H1 (cell line): ENCODE measurements around the gene C7orf57. TPM values are rescaled to one million over a fixed set of nuclear protein-coding genes. Genes with fewer than 3 reads are reported as not detected.

Experiments
- CTCF ChIA-PET: fragments of 300-600 bp; sonication (Branson Sonifier 250); formaldehyde crosslinking; loops from one replicate; lab custom pipeline; 2021; ENCODE audit not compliant: partially characterized antibody; lab: Charles Lee
- POLR2A ChIA-PET: fragments of 300-600 bp; sonication (Branson Sonifier 250); formaldehyde crosslinking; loops from one replicate; lab custom pipeline; 2021; ENCODE audit warnings: inconsistent platforms; ENCODE audit not compliant: partially characterized antibody; lab: Charles Lee
- DNase-seq, 2 experiments: peaks; one replicate each; pipeline versions ENCODE4 v3.0.0 to v3.0.0-alpha.2; 2010 to 2022; ENCODE audit warnings: low spot score in 2 of 2, low read depth in 1 of 2, mixed read lengths in 1 of 2
- FAIRE-seq: peaks from 2 replicates; lab custom pipeline; 2011; peaks lifted over from hg19 to GRCh38; lab: Jason Lieb, UNC
- H2AFZ ChIP-seq: 2 replicates; pipeline ENCODE4 v1.8.1; 2012; ENCODE audit warnings: low read length, inconsistent platforms
- H2AK5ac ChIP-seq: 2 replicates; pipeline ENCODE4 v1.6.1; 2013; ENCODE audit warnings: low read depth, low read length
- H2BK120ac ChIP-seq: replicated peaks from 2 replicates; pipeline ENCODE3; 2013; ENCODE audit warnings: low read depth, low read length, inconsistent platforms
- H2BK12ac ChIP-seq: 2 replicates; pipeline ENCODE4 v1.6.1; 2013; ENCODE audit warnings: low read depth, low read length
- H2BK15ac ChIP-seq: 2 replicates; pipeline ENCODE4 v1.6.1; 2013; ENCODE audit warnings: low read length
- H2BK20ac ChIP-seq: 2 replicates; pipeline ENCODE4 v1.6.1; 2013; ENCODE audit warnings: low read length
- H2BK5ac ChIP-seq: 2 replicates; pipeline ENCODE4 v1.6.1; 2013; ENCODE audit warnings: low read depth, low read length
- H3K14ac ChIP-seq: 2 replicates; pipeline ENCODE4 v1.6.1; 2013; ENCODE audit warnings: inconsistent platforms; ENCODE audit not compliant: insufficient read length
- H3K18ac ChIP-seq: 2 replicates; pipeline ENCODE4 v1.6.1; 2013; ENCODE audit warnings: low read length; ENCODE audit errors: extremely low read depth
- H3K23ac ChIP-seq: 2 replicates; pipeline ENCODE4 v1.6.1; 2013; ENCODE audit warnings: inconsistent platforms; ENCODE audit not compliant: insufficient read length
- H3K23me2 ChIP-seq: 2 replicates; pipeline ENCODE4 v1.6.1; 2013; ENCODE audit warnings: low read depth, low read length
- H3K27ac ChIP-seq: 2 replicates; pipeline ENCODE4 v1.6.1; 2011; ENCODE audit warnings: low read depth, low read length, inconsistent platforms
- H3K27me3 ChIP-seq, 4 experiments: replicated peaks in 1 of 4; 1 replicate in 1 of 4; 2 replicates in 3 of 4; pipeline versions ENCODE4 v1.6.1 to v1.8.1; 2011 to 2013; ENCODE audit warnings: low read length in 3 of 4, mild to moderate bottlenecking in 3 of 4, inconsistent platforms in 2 of 4, mixed read lengths in 2 of 4, moderate library complexity in 1 of 4; ENCODE audit not compliant: control insufficient read depth in 3 of 4, insufficient read depth in 3 of 4; ENCODE audit errors: extremely low read depth in 1 of 4
- H3K36me3 ChIP-seq, 4 experiments: 2 replicates each; pipeline versions ENCODE4 v1.6.1 to v1.8.1; 2011 to 2013; ENCODE audit warnings: mild to moderate bottlenecking in 4 of 4, low read length in 3 of 4, moderate library complexity in 2 of 4, control low read depth in 1 of 4, inconsistent platforms in 1 of 4; ENCODE audit not compliant: insufficient read depth in 4 of 4, control insufficient read depth in 2 of 4
- H3K4ac ChIP-seq: replicated peaks from 2 replicates; pipeline ENCODE3; 2013; ENCODE audit warnings: low read length, low read depth, mixed read lengths, inconsistent platforms; ENCODE audit not compliant: insufficient read length
- H3K4me1 ChIP-seq, 4 experiments: replicated peaks in 1 of 4; 1 replicate in 1 of 4; 2 replicates in 3 of 4; pipeline versions ENCODE4 v1.6.1 to v1.8.1; 2011 to 2013; ENCODE audit warnings: low read length in 3 of 4, inconsistent platforms in 2 of 4, mixed read lengths in 1 of 4; ENCODE audit not compliant: insufficient read depth in 4 of 4, control insufficient read depth in 3 of 4
- H3K4me2 ChIP-seq, 2 experiments: 2 replicates each; pipeline versions ENCODE4 v1.6.1 to v1.8.1; 2011 to 2013; ENCODE audit warnings: low read depth in 2 of 2, low read length in 2 of 2, control low read depth in 1 of 2, inconsistent platforms in 1 of 2, mild to moderate bottlenecking in 1 of 2; ENCODE audit not compliant: insufficient read depth in 1 of 2
- H3K4me3 ChIP-seq, 4 experiments: fragments of 200-600, 300-600 bp in 1 of 4; sonication (generic), shearing (Covaris generic), sonication (Bioruptor Twin) in 1 of 4; 2 replicates each; pipeline versions ENCODE4 v1.5.1 to v1.8.1; 2011 to 2016; ENCODE audit warnings: low read length in 4 of 4, low read depth in 3 of 4, control low read depth in 2 of 4, inconsistent platforms in 2 of 4, mild to moderate bottlenecking in 2 of 4, mixed read lengths in 1 of 4, moderate library complexity in 1 of 4; ENCODE audit not compliant: insufficient read depth in 2 of 4; ENCODE audit errors: extremely low read depth in 1 of 4
- H3K56ac ChIP-seq: replicated peaks from 2 replicates; pipeline ENCODE3; 2013; ENCODE audit warnings: low read depth, mild to moderate bottlenecking, mixed read lengths, low read length, inconsistent platforms; ENCODE audit not compliant: insufficient read length
- H3K79me1 ChIP-seq: 2 replicates; pipeline ENCODE4 v1.6.1; 2013; ENCODE audit warnings: low read depth, low read length, control low read depth
- H3K79me2 ChIP-seq, 2 experiments: 2 replicates each; pipeline versions ENCODE4 v1.6.1 to v1.8.1; 2012 to 2013; ENCODE audit warnings: low read length in 2 of 2, mild to moderate bottlenecking in 2 of 2, inconsistent platforms in 1 of 2; ENCODE audit not compliant: insufficient read depth in 2 of 2, control insufficient read depth in 1 of 2
- H3K9ac ChIP-seq, 4 experiments: replicated peaks in 1 of 4; 1 replicate in 1 of 4; 2 replicates in 3 of 4; pipeline versions ENCODE4 v1.6.1 to v1.8.1; 2011 to 2013; ENCODE audit warnings: low read depth in 3 of 4, low read length in 3 of 4, control low read depth in 2 of 4, mild to moderate bottlenecking in 2 of 4, moderate library complexity in 2 of 4, inconsistent platforms in 1 of 4; ENCODE audit errors: extremely low read depth in 1 of 4
- H3K9me3 ChIP-seq, 2 experiments: 2 replicates each; pipeline versions ENCODE4 v1.6.1 to v1.8.1; 2012 to 2013; ENCODE audit warnings: mild to moderate bottlenecking in 2 of 2, moderate library complexity in 2 of 2, control low read depth in 1 of 2, inconsistent platforms in 1 of 2, low read depth in 1 of 2, low read length in 1 of 2, mixed read lengths in 1 of 2; ENCODE audit not compliant: insufficient read depth in 2 of 2
- H4K20me1 ChIP-seq, 2 experiments: replicated peaks in 1 of 2; 2 replicates each; pipeline versions ENCODE3 to v1.8.1; 2011 to 2013; ENCODE audit warnings: inconsistent platforms in 2 of 2, low read length in 2 of 2, mild to moderate bottlenecking in 1 of 2; ENCODE audit not compliant: insufficient read depth in 2 of 2, control insufficient read depth in 1 of 2
- H4K5ac ChIP-seq: 2 replicates; pipeline ENCODE4 v1.6.1; 2013; ENCODE audit warnings: low read length, low read depth, mixed read lengths, inconsistent platforms; ENCODE audit not compliant: insufficient read length
- H4K8ac ChIP-seq: 2 replicates; pipeline ENCODE4 v1.8.0; 2013; ENCODE audit warnings: mild to moderate bottlenecking, moderate library complexity, low read length, inconsistent platforms; ENCODE audit not compliant: insufficient read depth; ENCODE audit errors: extremely low read depth
- H4K91ac ChIP-seq: replicated peaks from 2 replicates; pipeline ENCODE3; 2013; ENCODE audit warnings: low read length, mixed read lengths, inconsistent platforms; ENCODE audit not compliant: insufficient read length
- CTBP2 ChIP-seq: IDR thresholded peaks from 2 replicates; pipeline ENCODE4 v1.7.0; 2011; ENCODE audit warnings: borderline replicate concordance, mild to moderate bottlenecking, moderate library complexity, mixed read lengths, low read length; ENCODE audit not compliant: insufficient read depth, insufficient read length
- HDAC2 ChIP-seq, 2 experiments: fragments of 300-600 bp in 1 of 2; sonication (generic) in 1 of 2; IDR thresholded peaks; 2 replicates each; pipeline ENCODE4 v1.6.1; 2011 to 2012; ENCODE audit warnings: low read depth in 2 of 2, low read length in 2 of 2, mild to moderate bottlenecking in 2 of 2, moderate library complexity in 2 of 2, borderline replicate concordance in 1 of 2, inconsistent platforms in 1 of 2
- JUN ChIP-seq: IDR thresholded peaks from 2 replicates; pipeline ENCODE4 v1.6.1; 2011; ENCODE audit warnings: low read depth, mild to moderate bottlenecking, improper control_type of control experiment, low read length
- KDM5A ChIP-seq: fragments of 200-600 bp; IDR thresholded peaks from 2 replicates; pipeline ENCODE4 v1.7.1; 2012; ENCODE audit warnings: mild to moderate bottlenecking, low read length, inconsistent platforms, mixed read lengths
- NANOG ChIP-seq: IDR thresholded peaks from 2 replicates; pipeline ENCODE4 v1.6.1; 2011; ENCODE audit warnings: low read length, low read depth, mild to moderate bottlenecking, inconsistent platforms; ENCODE audit not compliant: insufficient read depth, poor library complexity, severe bottlenecking
- RAD21 ChIP-seq, 2 experiments: IDR thresholded peaks in 1 of 2; conservative IDR thresholded peaks in 1 of 2; 2 replicates each; pipeline ENCODE4 v1.6.1; 2011; ENCODE audit warnings: low read depth in 2 of 2, low read length in 2 of 2, improper control_type of control experiment in 1 of 2, inconsistent platforms in 1 of 2, mild to moderate bottlenecking in 1 of 2, moderate library complexity in 1 of 2
- SIN3A ChIP-seq, 2 experiments: IDR thresholded peaks in 1 of 2; conservative IDR thresholded peaks in 1 of 2; 2 replicates each; pipeline ENCODE4 v1.6.1; 2011 to 2012; ENCODE audit warnings: low read length in 2 of 2, improper control_type of control experiment in 1 of 2, low read depth in 1 of 2, mild to moderate bottlenecking in 1 of 2
- SIRT6 ChIP-seq: IDR thresholded peaks from one replicate; pipeline ENCODE4 v1.7.1; 2012; ENCODE audit warnings: low read length, inconsistent platforms
- WGBS, 2 experiments: shearing (Covaris generic) in 1 of 2; methylation state at CpG; one replicate each; pipeline versions ENCODE4 v1.1.6 to v1.1.7; 2013 to 2015; ENCODE audit warnings: low lambda C conversion rate in 2 of 2, mixed read lengths in 2 of 2, inconsistent platforms in 1 of 2, low coverage in 1 of 2, missing lambda C conversion rate in 1 of 2; ENCODE audit not compliant: insufficient replicate concordance in 2 of 2, insufficient coverage in 1 of 2, insufficient read length in 1 of 2; ENCODE audit errors: extremely low coverage in 1 of 2, missing lambda C conversion rate in 1 of 2; 5-methylcytosine and 5-hydroxymethylcytosine counted together
- polyA plus RNA-seq, 7 experiments: library from polyadenylated mRNA; depleted of rRNA in 3 of 7; stranded (reverse) in 5 of 7; unstranded in 2 of 7; fragments of >200 nt in 5 of 7; fragments of 200-250 nt in 2 of 7; gene quantifications; 1 replicate in 5 of 7; 2 replicates in 1 of 7; 4 replicates in 1 of 7; pipeline versions ENCODE4 v1.2.1 to v1.2.3, GENCODE V29; 2011 to 2013; ENCODE audit warnings: missing spikeins in 2 of 7, mixed read lengths in 2 of 7
- total RNA-seq: library from RNA; stranded (reverse); fragmentation: NEBNext Ultra II Directional; extraction: Animal tissue kit (Norgen Biotek cat#: 25700); gene quantifications from 2 replicates; pipeline ENCODE4 v1.2.1, GENCODE V29; 2021
- TF ChIP-seq, protein P1 (sequence below): IDR thresholded peaks from 2 replicates; pipeline ENCODE4 v1.6.1; 2011; ENCODE audit warnings: low read depth, mild to moderate bottlenecking, low read length; ENCODE audit not compliant: insufficient read depth
- TF ChIP-seq, protein P2 (sequence below): IDR thresholded peaks from 2 replicates; pipeline ENCODE4 v1.6.1; 2012; ENCODE audit warnings: low read length, inconsistent platforms

The C7orf57 gene
- total and polyA plus RNA-seq, 2 of the 8 experiments (the other 6 are each of a cell fraction or from before 2014, with no cell fraction given), result 0.08 to 0.56 TPM

DNA sequence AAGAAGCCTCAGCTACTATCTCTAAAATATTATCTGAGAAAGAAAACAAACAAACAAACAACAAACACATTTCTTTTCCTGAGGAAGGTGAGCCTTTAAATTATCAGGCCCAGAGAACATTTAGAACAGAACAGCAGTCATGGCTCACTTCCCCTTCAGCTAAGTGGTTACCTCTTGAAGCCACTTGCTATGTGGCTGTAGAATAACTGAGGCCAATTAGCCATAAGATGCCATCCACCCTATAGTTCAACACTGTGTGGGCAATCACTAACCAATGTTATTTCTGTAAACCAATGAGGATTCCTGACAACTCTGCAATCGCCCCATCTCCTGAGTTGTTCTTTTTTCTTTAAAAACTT lies 50.1 kb downstream of the C7orf57 start:
- H3K36me3 ChIP-seq, result no peaks in the 10 kb centered on the region
- no peak overlapping the region for H2BK5ac ChIP-seq
- peaks cover 5% of the 10 kb centered on the region; the same call in 1 of the 2 replicates for H3K23me2 ChIP-seq
- no peak for FAIRE-seq
- H3K27ac ChIP-seq, result no peak overlapping the region
- H3K56ac ChIP-seq, result no peak overlapping the region
- H2BK20ac ChIP-seq, result no peak overlapping the region
- no peak for DNase-seq
- H2BK12ac ChIP-seq, result no peak overlapping the region; the same call in 1 of the 2 replicates
- no peak overlapping the region for H2AFZ ChIP-seq
- H3K4me1 ChIP-seq, result peaks cover 5 to 11% (median 5%) of the 10 kb centered on the region in 4 experiments
- H2BK15ac ChIP-seq, result no peak overlapping the region
- H3K79me1 ChIP-seq, result no peaks in the 10 kb centered on the region
- no peaks in the 10 kb centered on the region for H3K27me3 ChIP-seq
- H3K23ac ChIP-seq, result no peak overlapping the region
- no peaks in the 10 kb centered on the region for H3K79me2 ChIP-seq
- H3K14ac ChIP-seq, result no peak overlapping the region
- no peak overlapping the region for H3K18ac ChIP-seq
- no peak overlapping the region for H3K4me3 ChIP-seq
- no peak overlapping the region for H3K4ac ChIP-seq
- no peak overlapping the region for H4K91ac ChIP-seq
- H2AK5ac ChIP-seq, result no peak overlapping the region
- no peaks in the 10 kb centered on the region for H4K20me1 ChIP-seq
- no peak overlapping the region for H4K8ac ChIP-seq
- WGBS, 2 experiments, result 79% methylated on average over 1 of the region's 1 CpG; no CpG with 5 or more reads in 1 of the 2 experiments
- ChIA-PET CTCF (interaction anchor here (0.5 to 4.5 kb wide), 5 partner anchors 10 to 333 kb away, joined by 3 to 16 read pairs (median 3); no protein-coding TSS in a partner anchor), POLR2A (interaction anchor here (1.1 to 1.9 kb wide), 2 partner anchors 23 kb away, joined by 3 to 5 read pairs; no protein-coding TSS in a partner anchor)
- no peak overlapping the region for H4K5ac ChIP-seq
- H3K4me2 ChIP-seq, result no peak overlapping the region
- H2BK120ac ChIP-seq, result no peak overlapping the region
- no peak overlapping the region for H3K9ac ChIP-seq
- no peaks in the 10 kb centered on the region; a peak in 1 of 4 replicates for H3K9me3 ChIP-seq
- no peak for TF ChIP-seq CTBP2
- TF ChIP-seq SIN3A (conservative IDR thresholded peaks at IDR 0.05 in 1 of 2, IDR thresholded peaks at IDR 0.05 in 1 of 2; ENCODE audit: low read depth in 1 of 2, low read length in 2 of 2), result no peak
- TF ChIP-seq RAD21 (IDR thresholded peaks at IDR 0.05 in 1 of 2, conservative IDR thresholded peaks at IDR 0.05 in 1 of 2; ENCODE audit: low read depth in 2 of 2, low read length in 2 of 2), result no peak
- no peak for TF ChIP-seq JUN
- no peak for TF ChIP-seq NANOG
- TF ChIP-seq, protein P1, sequence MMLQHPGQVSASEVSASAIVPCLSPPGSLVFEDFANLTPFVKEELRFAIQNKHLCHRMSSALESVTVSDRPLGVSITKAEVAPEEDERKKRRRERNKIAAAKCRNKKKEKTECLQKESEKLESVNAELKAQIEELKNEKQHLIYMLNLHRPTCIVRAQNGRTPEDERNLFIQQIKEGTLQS, result no peak
- TF ChIP-seq HDAC2 (IDR thresholded peaks at IDR 0.05; ENCODE audit: borderline replicate concordance in 1 of 2, low read depth in 2 of 2, low read length in 2 of 2), result no peak
- TF ChIP-seq KDM5A, result no peak
- TF ChIP-seq, protein P2, sequence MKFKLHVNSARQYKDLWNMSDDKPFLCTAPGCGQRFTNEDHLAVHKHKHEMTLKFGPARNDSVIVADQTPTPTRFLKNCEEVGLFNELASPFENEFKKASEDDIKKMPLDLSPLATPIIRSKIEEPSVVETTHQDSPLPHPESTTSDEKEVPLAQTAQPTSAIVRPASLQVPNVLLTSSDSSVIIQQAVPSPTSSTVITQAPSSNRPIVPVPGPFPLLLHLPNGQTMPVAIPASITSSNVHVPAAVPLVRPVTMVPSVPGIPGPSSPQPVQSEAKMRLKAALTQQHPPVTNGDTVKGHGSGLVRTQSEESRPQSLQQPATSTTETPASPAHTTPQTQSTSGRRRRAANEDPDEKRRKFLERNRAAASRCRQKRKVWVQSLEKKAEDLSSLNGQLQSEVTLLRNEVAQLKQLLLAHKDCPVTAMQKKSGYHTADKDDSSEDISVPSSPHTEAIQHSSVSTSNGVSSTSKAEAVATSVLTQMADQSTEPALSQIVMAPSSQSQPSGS, result no peak
- TF ChIP-seq SIRT6, result no peak
